ENCODE results near the gene MOV10L1.

MOV10L1 gene

DNA sequence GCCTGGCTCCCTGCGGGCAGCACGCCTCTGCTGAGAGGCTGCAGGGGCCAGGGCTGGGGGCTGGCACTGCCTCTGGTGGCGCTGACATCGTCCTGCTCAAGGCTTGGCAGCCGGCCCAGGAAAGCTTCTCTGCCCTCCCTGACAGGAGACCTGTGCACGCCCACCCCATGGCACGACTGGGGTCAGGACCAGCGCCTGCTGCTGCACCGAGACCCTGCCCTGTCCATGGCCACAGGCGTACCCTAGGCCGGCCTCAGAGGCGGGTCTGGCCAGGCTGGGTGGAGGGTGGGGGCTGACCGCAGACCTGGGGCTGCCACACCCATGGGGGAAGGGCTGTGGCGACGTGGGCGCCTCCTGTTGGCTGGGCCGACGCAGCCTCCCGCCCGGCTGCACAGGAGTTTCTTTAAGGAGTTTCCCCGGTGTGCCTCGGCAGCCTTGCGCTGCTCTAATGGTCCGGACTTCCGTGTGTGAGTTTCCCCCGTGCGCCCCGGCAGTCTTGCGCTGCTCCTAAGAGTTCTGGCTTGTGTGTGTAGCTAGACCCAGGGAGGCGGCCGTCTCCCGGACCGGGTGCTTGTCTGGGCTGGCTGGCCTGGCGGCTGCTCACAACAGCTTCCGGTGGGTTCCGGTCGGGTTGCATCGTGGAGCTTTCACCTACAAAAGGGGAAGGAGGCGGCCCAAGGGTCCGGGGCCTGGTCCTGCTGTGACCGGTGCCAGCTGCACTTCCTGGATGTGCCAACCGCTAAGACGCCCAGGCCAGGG is 100.6 kb downstream of the MOV10L1 start:
- peaks cover 12% of the 10 kb centered on the region; the same call in 1 of the 2 replicates for H3K4me1 ChIP-seq (ENCODE audit: control insufficient read depth, insufficient read depth, low read length)

DNA sequence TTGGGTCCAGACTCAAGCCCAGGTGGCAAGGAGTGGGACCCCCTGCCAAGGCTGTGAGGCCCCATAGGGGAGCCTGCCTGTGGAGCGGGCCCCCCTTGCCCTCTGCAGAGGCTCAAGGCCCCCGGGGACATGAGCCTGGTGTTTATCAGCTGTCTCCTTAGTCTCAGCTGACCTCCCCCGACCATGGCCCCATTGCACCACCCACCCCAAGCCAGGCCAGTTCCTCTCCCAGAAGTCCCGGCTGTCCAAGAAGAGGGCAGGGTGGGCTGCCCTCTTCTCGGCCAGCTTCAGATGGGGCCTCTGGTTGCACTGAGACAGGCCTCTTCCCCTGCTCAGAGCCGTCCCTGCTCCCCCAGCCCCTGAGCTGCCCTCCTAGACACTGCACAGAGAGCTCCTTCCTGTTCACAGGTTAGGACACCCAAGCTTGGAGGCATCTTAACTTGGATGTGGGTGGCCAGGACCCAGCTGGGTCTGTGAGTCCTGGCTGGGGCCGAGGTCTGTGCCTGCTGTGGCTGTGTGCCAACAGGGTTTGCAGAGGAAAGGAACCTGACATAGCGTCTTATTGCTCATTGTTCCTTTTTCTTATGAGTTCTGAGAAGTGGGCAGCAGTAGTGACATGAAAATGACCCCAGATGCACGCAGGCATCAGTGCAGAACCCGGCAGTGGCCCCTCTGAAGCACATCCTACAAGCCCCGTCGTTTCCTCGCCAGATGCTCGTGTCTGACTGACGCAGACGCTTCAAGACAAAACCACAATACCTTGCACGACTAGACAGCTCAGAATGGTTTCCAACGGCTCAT is 101.3 kb downstream of the MOV10L1 start:
- H3K4me1 ChIP-seq (ENCODE audit: control insufficient read depth, insufficient read depth, low read length), result peaks cover 11% of the 10 kb centered on the region; the same call in 1 of the 2 replicates
- H3K4me3 ChIP-seq (ENCODE audit: low read depth, low read length), result peak overlapping the region; percentile 58; the same call in 1 of the 2 replicates
- peaks cover 26% of the 10 kb centered on the region for H3K36me3 ChIP-seq (ENCODE audit: control insufficient read depth, insufficient read depth, low read length)
- H3K9ac ChIP-seq (ENCODE audit: low read length), result peak overlapping the region; percentile 67
- H3K9me3 ChIP-seq (ENCODE audit: control insufficient read depth, insufficient read depth, low read depth, low read length), result no peaks in the 10 kb centered on the region
- H3K27ac ChIP-seq (ENCODE audit: low read depth, low read length), result peak overlapping the region; percentile 34; the same call in 1 of the 2 replicates
- H3K27me3 ChIP-seq (ENCODE audit: control insufficient read depth, insufficient read depth, low read length), result no peaks in the 10 kb centered on the region

More for the DNA sequence above, 100.6 kb downstream of the MOV10L1 start:
- H3K36me3 ChIP-seq (ENCODE audit: control insufficient read depth, insufficient read depth, low read length), result peaks cover 22% of the 10 kb centered on the region
- H3K9ac ChIP-seq (ENCODE audit: low read length), result peak overlapping the region; percentile 67
- no peaks in the 10 kb centered on the region for H3K9me3 ChIP-seq (ENCODE audit: control insufficient read depth, insufficient read depth, low read depth, low read length)
- no peaks in the 10 kb centered on the region for H3K27me3 ChIP-seq (ENCODE audit: control insufficient read depth, insufficient read depth, low read length)
- H3K4me3 ChIP-seq (ENCODE audit: low read depth, low read length), result peak overlapping the region; percentile 58
- peak overlapping the region; percentile 34; the same call in 1 of the 2 replicates for H3K27ac ChIP-seq (ENCODE audit: low read depth, low read length)

DNA sequence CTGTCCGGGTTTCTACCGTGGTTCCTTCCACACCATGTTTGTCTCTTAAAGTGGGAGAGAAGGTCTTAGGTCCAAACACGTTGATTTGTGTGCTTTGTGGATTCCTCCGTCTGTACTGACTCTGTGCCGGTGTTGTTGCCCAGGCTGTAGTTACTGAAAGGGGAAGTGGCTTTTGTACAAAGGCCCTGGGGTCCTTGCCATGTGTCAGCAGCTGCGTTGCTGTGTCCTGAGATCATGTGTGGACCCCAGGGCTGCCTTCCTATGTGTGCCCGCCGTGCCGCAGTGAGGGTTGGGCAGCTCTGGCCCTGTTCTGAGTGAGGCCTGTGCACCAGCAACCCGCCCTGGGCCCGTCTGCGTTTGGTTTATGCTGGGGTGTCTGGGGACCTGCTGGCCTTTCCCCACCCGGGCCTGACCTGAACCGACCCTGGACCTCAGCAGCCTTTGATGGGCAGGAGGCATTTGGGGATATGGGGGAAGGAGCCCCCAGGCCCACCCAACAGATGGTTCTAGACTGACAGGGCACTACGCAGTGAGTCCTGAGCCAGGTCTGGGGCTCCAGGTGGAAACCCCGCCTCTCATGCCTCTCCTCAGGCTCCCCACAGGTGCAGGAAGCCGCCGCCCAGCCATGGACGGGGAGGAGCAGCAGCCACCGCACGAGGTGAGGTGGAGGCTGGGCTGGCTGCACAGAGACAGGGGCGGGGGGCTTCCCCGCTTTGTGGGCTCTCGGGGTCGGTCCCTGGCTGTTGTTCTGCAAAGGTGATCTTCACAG is 102.8 kb downstream of the MOV10L1 start:
- peaks cover 39% of the 10 kb centered on the region for H3K36me3 ChIP-seq (ENCODE audit: control insufficient read depth, insufficient read depth, low read length)
- H3K27me3 ChIP-seq (ENCODE audit: control insufficient read depth, insufficient read depth, low read length), result no peaks in the 10 kb centered on the region
- no peak overlapping the region for H3K4me3 ChIP-seq (ENCODE audit: low read depth, low read length)
- no peak overlapping the region for H3K9ac ChIP-seq (ENCODE audit: low read length)
- no peaks in the 10 kb centered on the region for H3K9me3 ChIP-seq (ENCODE audit: control insufficient read depth, insufficient read depth, low read depth, low read length)
- peaks cover 11% of the 10 kb centered on the region; the same call in 1 of the 2 replicates for H3K4me1 ChIP-seq (ENCODE audit: control insufficient read depth, insufficient read depth, low read length)
- H3K27ac ChIP-seq (ENCODE audit: low read depth, low read length), result no peak overlapping the region

DNA sequence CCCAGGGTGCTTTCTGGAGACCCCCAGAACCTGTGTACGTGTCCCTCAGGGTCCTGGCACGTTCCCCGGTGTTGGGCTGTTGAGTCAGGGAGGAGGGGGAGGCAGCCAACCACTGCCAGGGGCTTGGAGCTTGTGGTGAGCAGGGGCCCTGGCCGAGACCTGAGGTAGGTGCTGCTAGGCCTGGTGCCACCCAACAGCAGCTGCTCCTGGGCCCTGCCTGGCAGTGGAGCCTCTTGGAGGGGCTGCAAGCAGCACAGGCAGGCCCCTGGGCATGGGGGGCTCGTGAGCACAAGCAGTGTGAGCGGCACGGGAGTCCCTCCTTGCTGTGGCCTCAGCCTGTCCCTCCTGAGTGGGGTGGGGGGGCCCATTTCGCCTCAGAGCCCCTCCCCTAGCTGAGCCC is 103.8 kb downstream of the MOV10L1 start:
- Histone ChIP-seq H3K27me3 (ENCODE audit: control insufficient read depth, insufficient read depth, low read length) (no peaks in the 10 kb centered on the region), H3K4me1 (ENCODE audit: control insufficient read depth, insufficient read depth, low read length) (peaks cover 11% of the 10 kb centered on the region; the same call in 1 of the 2 replicates), H3K4me3 (ENCODE audit: low read depth, low read length) (no peak overlapping the region), H3K36me3 (ENCODE audit: control insufficient read depth, insufficient read depth, low read length) (peaks cover 42% of the 10 kb centered on the region), H3K27ac (ENCODE audit: low read depth, low read length) (no peak overlapping the region), H3K9me3 (ENCODE audit: control insufficient read depth, insufficient read depth, low read depth, low read length) (no peaks in the 10 kb centered on the region), H3K9ac (ENCODE audit: low read length) (no peak overlapping the region)

DNA sequence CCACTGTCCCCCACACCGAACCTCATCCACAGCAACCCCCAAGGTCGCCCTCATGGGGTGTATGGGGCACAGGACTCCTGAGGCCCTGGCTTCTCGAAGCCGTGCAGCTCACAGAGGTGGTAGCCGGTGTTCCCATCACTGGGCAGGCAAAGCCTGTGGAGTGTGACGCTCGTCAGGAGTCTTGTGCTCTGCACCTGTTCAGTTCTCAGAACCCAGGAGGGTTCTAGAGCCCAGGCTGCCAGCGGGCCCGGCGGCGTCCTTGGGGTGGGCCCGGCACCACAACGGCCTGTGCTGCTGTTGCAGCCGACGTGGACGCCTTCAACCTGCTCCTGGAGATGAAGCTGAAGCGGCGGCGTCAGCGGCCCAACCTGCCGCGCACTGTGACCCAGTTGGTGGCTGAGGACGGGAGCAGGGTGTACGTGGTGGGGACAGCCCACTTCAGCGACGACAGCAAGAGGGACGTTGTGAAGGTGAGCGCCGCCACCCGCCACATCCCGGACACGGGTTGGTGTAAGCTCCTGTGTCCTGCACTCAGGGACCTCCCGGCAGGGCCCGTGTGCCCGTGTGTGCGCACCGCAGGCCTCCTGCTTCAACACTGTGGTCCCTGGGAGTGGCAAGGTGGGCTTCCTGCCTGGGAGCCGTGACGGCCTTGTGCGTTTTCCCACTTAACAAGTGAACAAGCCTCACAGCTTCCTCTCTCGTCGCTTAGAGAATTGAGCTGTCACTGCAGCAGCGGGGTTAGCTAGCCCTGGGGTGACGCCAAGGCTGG is 104.4 kb downstream of the MOV10L1 start:
- Histone ChIP-seq H3K36me3 (ENCODE audit: control insufficient read depth, insufficient read depth, low read length) (peaks cover 42% of the 10 kb centered on the region), H3K9ac (ENCODE audit: low read length) (no peak overlapping the region), H3K4me1 (ENCODE audit: control insufficient read depth, insufficient read depth, low read length) (peaks cover 12% of the 10 kb centered on the region; the same call in 1 of the 2 replicates), H3K27me3 (ENCODE audit: control insufficient read depth, insufficient read depth, low read length) (no peaks in the 10 kb centered on the region), H3K9me3 (ENCODE audit: control insufficient read depth, insufficient read depth, low read depth, low read length) (no peaks in the 10 kb centered on the region), H3K4me3 (ENCODE audit: low read depth, low read length) (no peak overlapping the region), H3K27ac (ENCODE audit: low read depth, low read length) (no peak overlapping the region)

DNA sequence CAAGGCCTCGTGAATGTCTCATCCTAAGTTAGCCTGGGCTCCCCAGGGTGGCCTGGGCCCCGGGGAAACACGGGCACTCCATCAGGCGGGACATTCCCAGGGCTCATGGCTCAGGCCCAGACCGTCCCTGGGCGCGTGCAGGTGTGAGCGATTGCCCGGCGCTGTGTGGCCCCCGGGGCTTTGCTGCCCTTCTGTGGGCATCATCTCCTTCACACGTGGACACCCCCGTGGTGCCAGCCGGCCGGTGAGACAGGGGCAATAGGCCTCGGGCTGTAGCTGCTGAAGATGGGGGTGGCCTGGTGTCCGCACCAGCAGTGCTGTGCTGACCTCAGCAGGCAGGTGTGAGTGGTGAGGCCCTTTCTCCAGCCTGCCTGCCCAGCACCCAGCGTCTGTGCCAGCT is 106.5 kb downstream of the MOV10L1 start:
- H3K36me3 ChIP-seq (ENCODE audit: control insufficient read depth, insufficient read depth, low read length), result peaks cover 42% of the 10 kb centered on the region
- H3K4me1 ChIP-seq (ENCODE audit: control insufficient read depth, insufficient read depth, low read length), result peaks cover 9% of the 10 kb centered on the region; the same call in 1 of the 2 replicates
- no peak overlapping the region for H3K9ac ChIP-seq (ENCODE audit: low read length)
- no peaks in the 10 kb centered on the region for H3K9me3 ChIP-seq (ENCODE audit: control insufficient read depth, insufficient read depth, low read depth, low read length)
- no peak overlapping the region for H3K4me3 ChIP-seq (ENCODE audit: low read depth, low read length)
- no peaks in the 10 kb centered on the region for H3K27me3 ChIP-seq (ENCODE audit: control insufficient read depth, insufficient read depth, low read length)
- no peak overlapping the region for H3K27ac ChIP-seq (ENCODE audit: low read depth, low read length)

DNA sequence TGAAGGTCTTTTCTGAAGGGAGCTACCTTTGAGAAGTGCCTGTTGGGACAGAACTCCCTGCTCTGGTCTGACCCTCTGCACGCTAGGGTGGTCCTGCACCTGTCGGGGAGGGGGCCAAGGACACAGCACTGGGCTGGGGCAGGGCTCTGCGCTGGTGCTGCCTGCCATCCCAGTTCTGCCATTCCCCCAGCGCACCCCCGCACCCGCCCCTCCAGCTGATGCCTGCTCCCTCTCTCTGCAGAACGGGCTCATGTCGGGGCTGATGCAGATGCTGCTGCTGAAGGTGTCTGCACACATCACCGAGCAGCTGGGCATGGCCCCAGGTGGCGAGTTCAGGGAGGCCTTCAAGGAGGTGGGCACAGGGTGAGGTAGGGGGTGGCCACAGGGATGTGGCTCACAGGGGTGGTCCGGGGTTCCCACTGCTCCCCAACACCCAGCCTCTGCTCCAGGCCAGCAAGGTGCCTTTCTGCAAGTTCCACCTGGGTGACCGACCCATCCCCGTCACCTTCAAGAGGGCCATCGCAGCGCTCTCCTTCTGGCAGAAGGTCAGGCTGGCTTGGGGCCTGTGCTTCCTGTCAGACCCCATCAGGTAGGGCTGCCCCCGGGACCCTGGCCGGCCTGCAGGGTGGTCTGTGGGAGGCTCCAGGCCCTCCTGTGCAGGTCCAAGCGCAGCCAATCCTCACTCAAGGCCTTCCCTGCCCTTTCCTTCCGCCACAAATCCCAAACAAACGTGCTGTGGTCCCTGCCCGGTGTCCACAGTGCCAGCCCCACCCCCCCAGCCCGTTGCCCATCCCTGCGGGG is 107.4 kb downstream of the MOV10L1 start:
- no peak overlapping the region for H3K27ac ChIP-seq (ENCODE audit: low read depth, low read length)
- no peak overlapping the region for H3K9ac ChIP-seq (ENCODE audit: low read length)
- no peak overlapping the region for H3K4me3 ChIP-seq (ENCODE audit: low read depth, low read length)
- H3K9me3 ChIP-seq (ENCODE audit: control insufficient read depth, insufficient read depth, low read depth, low read length), result no peaks in the 10 kb centered on the region
- H3K4me1 ChIP-seq (ENCODE audit: control insufficient read depth, insufficient read depth, low read length), result peaks cover 9% of the 10 kb centered on the region; the same call in 1 of the 2 replicates
- H3K36me3 ChIP-seq (ENCODE audit: control insufficient read depth, insufficient read depth, low read length), result peaks cover 42% of the 10 kb centered on the region
- H3K27me3 ChIP-seq (ENCODE audit: control insufficient read depth, insufficient read depth, low read length), result no peaks in the 10 kb centered on the region

DNA sequence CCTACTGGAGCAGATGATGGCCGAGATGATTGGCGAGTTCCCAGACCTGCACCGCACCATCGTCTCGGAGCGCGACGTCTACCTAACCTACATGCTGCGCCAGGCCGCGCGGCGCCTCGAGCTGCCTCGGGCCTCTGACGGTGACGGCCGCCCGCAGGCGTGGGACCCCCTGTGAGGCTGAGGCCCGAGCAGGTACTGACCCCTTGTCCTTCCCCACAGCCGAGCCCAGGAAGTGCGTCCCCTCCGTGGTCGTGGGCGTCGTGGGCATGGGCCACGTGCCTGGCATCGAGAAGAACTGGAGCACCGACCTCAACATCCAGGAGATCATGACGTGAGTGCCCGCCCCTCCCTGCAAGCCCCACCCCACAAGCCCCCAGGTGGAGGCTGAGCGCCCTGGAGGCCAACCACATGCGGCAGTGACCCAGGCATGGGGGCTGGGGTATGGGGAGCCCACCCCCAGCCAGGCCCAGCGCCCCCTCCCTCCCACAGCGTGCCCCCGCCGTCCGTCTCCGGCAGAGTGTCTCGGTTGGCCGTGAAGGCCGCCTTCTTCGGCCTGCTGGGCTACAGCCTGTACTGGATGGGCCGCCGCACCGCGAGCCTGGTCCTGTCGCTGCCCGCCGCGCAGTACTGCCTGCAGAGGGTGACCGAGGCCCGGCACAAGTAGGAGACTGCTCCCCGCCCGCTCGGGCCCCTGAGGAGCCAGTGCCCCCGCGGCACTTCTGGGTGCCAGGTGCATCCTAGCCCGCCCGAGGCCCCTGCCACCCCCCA is 108.2 kb downstream of the MOV10L1 start:
- no peaks in the 10 kb centered on the region for H3K27me3 ChIP-seq (ENCODE audit: control insufficient read depth, insufficient read depth, low read length)
- no peaks in the 10 kb centered on the region for H3K9me3 ChIP-seq (ENCODE audit: control insufficient read depth, insufficient read depth, low read depth, low read length)
- H3K4me3 ChIP-seq (ENCODE audit: low read depth, low read length), result no peak overlapping the region
- no peak overlapping the region for H3K9ac ChIP-seq (ENCODE audit: low read length)
- H3K36me3 ChIP-seq (ENCODE audit: control insufficient read depth, insufficient read depth, low read length), result peaks cover 44% of the 10 kb centered on the region
- no peak overlapping the region for H3K27ac ChIP-seq (ENCODE audit: low read depth, low read length)
- peaks cover 9% of the 10 kb centered on the region; the same call in 1 of the 2 replicates for H3K4me1 ChIP-seq (ENCODE audit: control insufficient read depth, insufficient read depth, low read length)

DNA sequence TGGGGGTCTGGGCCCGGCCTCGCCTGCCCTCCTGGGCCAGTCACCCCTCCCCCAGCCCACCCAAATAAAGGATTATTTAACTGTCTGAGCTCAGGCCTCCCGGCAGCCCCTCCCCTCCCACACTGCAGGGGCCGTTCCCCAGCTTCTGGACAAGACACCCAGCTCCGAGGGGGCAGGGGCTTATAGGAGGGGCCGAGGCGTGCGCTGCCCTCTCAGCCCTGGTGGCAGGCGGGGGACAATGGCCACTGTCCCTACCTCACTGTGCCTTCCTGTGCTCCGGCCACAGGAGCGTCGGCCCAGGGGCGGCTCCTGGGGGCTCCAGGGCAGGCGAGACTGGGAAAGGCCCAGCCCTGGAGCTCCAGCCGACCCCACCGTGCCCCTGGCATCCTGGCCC is 108.8 kb downstream of the MOV10L1 start:
- Histone ChIP-seq H3K4me3 (ENCODE audit: low read depth, low read length) (no peak overlapping the region), H3K9me3 (ENCODE audit: control insufficient read depth, insufficient read depth, low read depth, low read length) (no peaks in the 10 kb centered on the region), H3K9ac (ENCODE audit: low read length) (no peak overlapping the region), H3K4me1 (ENCODE audit: control insufficient read depth, insufficient read depth, low read length) (peaks cover 9% of the 10 kb centered on the region; the same call in 1 of the 2 replicates), H3K36me3 (ENCODE audit: control insufficient read depth, insufficient read depth, low read length) (peaks cover 44% of the 10 kb centered on the region), H3K27me3 (ENCODE audit: control insufficient read depth, insufficient read depth, low read length) (no peaks in the 10 kb centered on the region), H3K27ac (ENCODE audit: low read depth, low read length) (no peak overlapping the region)

Measured in HUES6 (cell line).